ENCODE measurements around the gene DCAF10.
"Not testable (repeated sequence)": the region's sequence is repeated elsewhere in the genome, so short reads cannot be mapped to it uniquely, and the experiment has no call there.

Gene DCAF10

GRCh38 chr9:37760416-37761161 is 40.0 kb upstream of the DCAF10 start:
- no peak for DNase-seq (ENCODE audit: low read depth)
- TF ChIP-seq CTCF (conservative IDR thresholded peaks at IDR 0.05; ENCODE audit: low read depth, low read length), result no peak
- H3K4me3 ChIP-seq (ENCODE audit: low read length), result no peak overlapping the region

DNA sequence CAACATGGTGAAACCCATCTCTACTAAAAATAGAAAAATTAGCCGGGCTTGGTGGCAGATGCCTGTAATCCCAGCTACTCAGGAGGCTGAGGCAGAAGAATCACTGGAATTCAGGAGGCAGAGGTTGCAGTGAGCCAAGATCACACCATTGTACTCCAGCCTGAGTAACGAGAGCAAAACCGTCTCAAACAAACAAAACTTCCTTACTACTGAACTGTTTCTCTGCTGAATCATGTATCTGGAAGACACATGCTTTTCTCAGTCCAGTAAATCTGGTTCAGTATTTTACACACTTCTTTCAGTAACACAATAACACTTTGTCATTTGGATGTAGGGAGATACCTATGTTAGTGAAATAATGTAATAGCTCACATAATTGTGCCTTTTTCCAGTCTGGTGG is 39.1 kb upstream of the DCAF10 start:
- TF ChIP-seq CTCF (conservative IDR thresholded peaks at IDR 0.05; ENCODE audit: low read depth, low read length), result no peak
- no peak for DNase-seq (ENCODE audit: low read depth)
- no peak overlapping the region for H3K4me3 ChIP-seq (ENCODE audit: low read length)

GRCh38 chr9:37765263-37765662 is 35.3 kb upstream of the DCAF10 start:
- H3K4me3 ChIP-seq (ENCODE audit: low read length); DNase-seq (ENCODE audit: low read depth): not testable (repeated sequence)

GRCh38 chr9:37769306-37769705 is 31.3 kb upstream of the DCAF10 start:
- TF ChIP-seq CTCF (conservative IDR thresholded peaks at IDR 0.05; ENCODE audit: low read depth, low read length), result no peak
- H3K4me3 ChIP-seq (ENCODE audit: low read length), result no peak overlapping the region
- no peak for DNase-seq (ENCODE audit: low read depth)

DNA sequence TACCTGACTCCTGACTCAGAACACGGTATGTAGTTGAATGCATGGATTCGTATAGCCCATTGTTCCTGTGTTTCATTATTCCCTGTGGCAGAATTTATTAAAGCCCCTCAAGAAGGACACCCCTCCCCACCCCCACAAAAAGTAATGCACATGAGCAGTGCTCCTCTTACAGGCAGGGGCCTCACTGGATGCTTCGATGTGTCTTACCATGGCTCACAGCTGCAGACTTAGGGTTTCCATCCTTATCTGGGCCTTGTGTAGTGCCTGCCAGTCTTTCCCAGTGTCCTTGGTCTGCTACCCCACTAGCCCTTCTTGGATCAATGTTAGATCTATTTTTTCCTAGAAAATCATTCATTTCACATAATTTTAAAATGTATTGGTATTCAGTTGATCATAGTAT is 30.6 kb upstream of the DCAF10 start:
- no peak for DNase-seq (ENCODE audit: low read depth)
- no peak overlapping the region for H3K4me3 ChIP-seq (ENCODE audit: low read length)
- TF ChIP-seq CTCF (conservative IDR thresholded peaks at IDR 0.05; ENCODE audit: low read depth, low read length), result no peak

GRCh38 chr9:37775216-37775919 is 25.2 kb upstream of the DCAF10 start:
- no peak for DNase-seq (ENCODE audit: low read depth)
- no peak for TF ChIP-seq CTCF (conservative IDR thresholded peaks at IDR 0.05; ENCODE audit: low read depth, low read length)
- H3K4me3 ChIP-seq (ENCODE audit: low read length), result no peak overlapping the region

DNA sequence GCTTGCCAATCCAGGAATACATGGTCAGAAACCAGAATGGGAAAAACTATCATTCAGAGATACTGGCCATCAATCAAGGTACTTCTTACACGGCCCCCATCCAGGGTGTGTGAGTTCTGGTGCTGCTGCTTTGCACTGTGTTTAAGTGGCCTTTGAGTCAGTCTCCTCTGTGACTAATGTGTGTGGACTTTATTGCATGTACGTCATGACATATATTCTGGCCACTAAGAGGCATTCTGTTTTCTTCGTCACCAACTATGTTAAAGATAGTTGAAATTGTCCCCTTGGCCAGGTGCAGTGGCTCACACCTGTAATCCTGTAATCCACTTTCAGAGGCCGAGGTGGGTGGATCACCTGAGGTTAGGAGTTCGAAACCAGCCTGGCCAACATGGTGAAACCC is 24.3 kb upstream of the DCAF10 start:
- no peak overlapping the region for H3K4me3 ChIP-seq (ENCODE audit: low read length)
- no peak for TF ChIP-seq CTCF (conservative IDR thresholded peaks at IDR 0.05; ENCODE audit: low read depth, low read length)
- DNase-seq (ENCODE audit: low read depth), result no peak
